Naive thymus-derived CD8-positive, alpha-beta T cell (primary cell): ENCODE data around the gene MGST2. TPM values are rescaled to one million over a fixed set of nuclear protein-coding genes. Genes with fewer than 3 reads are reported as not detected.

ENCODE experiments used
- polyA plus RNA-seq, 3 donors: library from polyadenylated mRNA; unstranded; fragments of 300-500 nt; fragmentation: Illumina TruSeq; gene quantifications; one replicate each; pipeline ENCODE4 v1.2.3, GENCODE V29; 2021
- total RNA-seq, 8 experiments: library from RNA in 2 of 8; stranded (reverse) in 2 of 8; gene quantifications; one replicate each; pipeline ENCODE4 v1.2.3 and lab custom pipeline; 2021 to 2026

Gene MGST2
- total and polyA plus RNA-seq, 5 experiments from 2014 or later = 0.39 to 1.6 (median 1.1) TPM; not detected in 1

Other genes with a start within 250 kb of the MGST2 start
- 10 to 100 TPM; 12.1 to 13.3 TPM for gene RAB33B, start 211.7 kb upstream of the MGST2 start, total RNA-seq
- gene RAB33B, start 211.7 kb upstream of the MGST2 start, polyA plus RNA-seq = 1 to 10 TPM; 6.4 to 6.9 (median 6.6) TPM
- 1 to 10 TPM; 2.3 to 2.7 TPM for gene SETD7, start 109.6 kb upstream of the MGST2 start, total RNA-seq
- under 1 TPM; 0.09 to 0.36 (median 0.32) TPM for gene SETD7, start 109.6 kb upstream of the MGST2 start, polyA plus RNA-seq